HL-60/S4 treated with retinoic acid at 250 ng/mL for 4 days and 3 days (cell line): ENCODE data around the gene KLHDC4.
"Not testable (repeated sequence)": the region's sequence is repeated elsewhere in the genome, so short reads cannot be mapped to it uniquely, and the experiment has no call there.

Source experiments
- in situ Hi-C: fragments of 300-500 bp; cut with MboI; formaldehyde crosslinking; loops from 2 replicates; pipeline ENCODE4 v1.7.0; 2022; ENCODE audit warnings: low sequenced_read_pairs

Gene KLHDC4

GRCh38 chr16:87722590-87723225 is 43.1 kb downstream of the KLHDC4 start:
- in situ Hi-C loops: no loop called here

- in situ Hi-C loops: no loop called here
These were observed 43.9 kb downstream of the KLHDC4 start for GRCh38 chr16:87721622-87722585.

- in situ Hi-C loops: no loop called here
These were observed 45.3 kb downstream of the KLHDC4 start for GRCh38 chr16:87720446-87720845.

GRCh38 chr16:87718831-87719230 is 47.0 kb downstream of the KLHDC4 start:
- in situ Hi-C loops: not testable (repeated sequence)

- in situ Hi-C loops: no loop called here
These were observed 50.1 kb downstream of the KLHDC4 start for GRCh38 chr16:87715658-87716057.

GRCh38 chr16:87715231-87715630 is 50.6 kb downstream of the KLHDC4 start:
- in situ Hi-C loops: no loop called here

DNA sequence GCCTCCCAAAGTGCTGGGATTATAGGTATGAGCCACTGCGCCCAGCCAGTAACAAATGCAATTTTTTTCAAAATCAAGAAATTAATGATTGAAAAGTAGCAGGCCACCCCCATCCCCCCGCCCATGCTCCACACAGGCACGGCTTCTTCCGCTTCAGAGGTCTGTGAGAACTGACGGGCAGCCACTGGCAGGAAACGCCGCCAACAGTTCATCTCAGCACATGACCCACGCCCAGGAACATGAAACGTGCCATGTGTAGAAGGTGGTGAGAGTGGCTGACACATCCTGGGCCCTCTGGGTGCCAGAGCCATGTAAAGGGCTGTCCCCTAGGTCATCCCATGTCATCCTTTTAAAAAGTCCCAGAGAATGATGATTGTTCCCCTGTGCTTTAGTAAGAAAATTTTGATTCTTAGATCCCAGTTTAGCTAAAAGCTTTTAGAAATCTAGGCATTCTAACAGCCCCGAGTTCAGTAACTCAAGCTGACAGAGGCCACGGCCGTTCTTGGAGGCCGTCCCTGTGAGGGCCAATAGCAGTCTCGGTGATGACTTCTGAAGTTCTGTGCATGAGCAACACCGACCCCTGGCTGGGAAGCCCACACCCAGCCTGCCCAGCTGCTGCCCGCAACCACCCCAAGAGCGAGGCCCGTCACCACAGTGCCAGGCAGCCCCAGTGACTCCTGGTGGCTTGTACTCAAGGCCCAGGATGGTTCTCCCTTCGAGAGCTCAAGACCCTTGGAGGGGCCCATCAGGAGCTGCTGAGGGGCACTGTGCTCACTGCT is 52.1 kb downstream of the KLHDC4 start:
- in situ Hi-C loops: no loop called here

- in situ Hi-C loops: no loop called here
These were observed 53.5 kb downstream of the KLHDC4 start for GRCh38 chr16:87712184-87712762.

- in situ Hi-C loops: no loop called here
These were observed 54.9 kb downstream of the KLHDC4 start for GRCh38 chr16:87710887-87711286.

DNA sequence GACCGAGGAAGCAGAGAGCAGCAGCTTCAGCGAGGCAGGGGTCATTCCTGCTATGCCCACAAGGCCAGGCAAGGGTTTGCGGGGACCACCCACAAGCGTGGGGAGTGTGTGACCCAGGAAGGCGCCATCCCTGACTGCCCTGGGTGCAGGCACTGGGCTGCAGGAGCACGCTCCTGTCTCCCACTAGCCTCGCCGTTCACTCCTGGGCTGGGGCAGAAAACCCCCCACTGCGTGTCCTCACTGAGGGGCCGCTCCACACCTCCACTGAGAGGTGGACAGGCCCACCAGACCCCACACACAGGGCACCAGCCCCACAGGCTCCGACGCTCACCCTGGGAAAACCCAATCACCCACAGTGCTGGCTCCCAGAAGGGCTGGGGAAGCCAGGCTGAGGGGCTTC is 56.1 kb downstream of the KLHDC4 start:
- in situ Hi-C loops: no loop called here

- in situ Hi-C loops: no loop called here
These were observed 56.7 kb downstream of the KLHDC4 start for GRCh38 chr16:87708881-87709638.

DNA sequence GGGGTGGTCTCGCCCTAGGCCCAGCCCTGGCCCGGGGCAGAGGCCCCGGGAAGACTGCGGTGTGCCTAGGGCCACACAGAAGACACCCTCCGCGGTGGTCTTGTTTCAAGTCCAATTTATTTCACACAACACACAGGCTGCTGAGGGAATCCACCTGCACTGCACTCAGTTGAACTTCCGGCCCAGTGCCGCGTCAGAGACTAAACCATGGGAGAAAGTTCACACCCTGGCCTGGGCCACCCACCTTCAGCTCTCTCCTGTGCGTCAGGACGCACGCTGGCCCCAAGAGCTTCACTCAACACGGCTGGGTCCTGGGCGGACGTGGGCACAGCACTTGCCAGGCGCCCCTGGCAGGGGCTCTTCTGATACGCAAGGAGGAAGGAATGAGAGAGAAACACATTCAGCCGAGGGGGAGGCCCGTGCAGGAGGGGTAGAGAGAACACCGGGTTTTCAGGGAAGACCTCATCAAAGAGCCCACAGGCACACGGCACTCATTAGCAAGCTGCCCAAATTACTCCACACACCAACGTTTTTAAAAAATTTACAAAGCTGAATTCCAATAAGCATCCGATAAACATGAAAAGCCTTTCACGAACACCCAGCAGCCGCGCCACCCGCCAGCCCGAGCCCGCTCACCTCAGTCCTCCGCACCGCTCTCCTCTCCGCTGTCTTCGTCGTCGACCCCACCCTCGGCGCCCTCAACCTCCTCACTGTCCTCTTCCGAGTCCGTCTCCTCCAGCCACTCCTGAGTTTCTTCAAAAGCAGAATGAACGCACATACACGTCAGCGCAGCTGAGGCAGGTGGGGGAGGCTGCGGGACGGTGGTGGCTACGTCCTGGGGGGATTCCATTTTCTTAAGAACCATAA is 57.8 kb downstream of the KLHDC4 start:
- in situ Hi-C loops: no loop called here

DNA sequence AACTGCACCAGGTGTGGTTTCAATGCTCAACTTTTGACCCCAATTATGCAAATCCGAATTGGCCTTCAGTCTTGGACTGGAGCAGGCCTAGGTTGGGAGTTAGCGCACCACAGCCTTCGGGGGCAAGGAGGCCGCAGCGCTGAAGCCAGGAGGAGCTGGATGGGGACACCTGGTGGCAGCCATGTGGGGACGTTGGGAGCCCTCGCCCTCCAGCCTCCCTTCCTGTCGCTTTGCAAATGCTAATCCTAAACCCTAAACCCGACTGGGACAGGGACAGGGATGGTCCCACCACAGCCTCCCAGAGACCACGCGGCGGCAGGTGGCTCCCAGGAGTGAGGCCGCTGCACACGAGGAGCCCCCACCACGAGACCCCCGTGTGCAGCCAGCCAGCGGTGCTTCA is 58.7 kb downstream of the KLHDC4 start:
- in situ Hi-C loops: no loop called here

GRCh38 chr16:87706278-87707000 is 59.3 kb downstream of the KLHDC4 start:
- in situ Hi-C loops: no loop called here

DNA sequence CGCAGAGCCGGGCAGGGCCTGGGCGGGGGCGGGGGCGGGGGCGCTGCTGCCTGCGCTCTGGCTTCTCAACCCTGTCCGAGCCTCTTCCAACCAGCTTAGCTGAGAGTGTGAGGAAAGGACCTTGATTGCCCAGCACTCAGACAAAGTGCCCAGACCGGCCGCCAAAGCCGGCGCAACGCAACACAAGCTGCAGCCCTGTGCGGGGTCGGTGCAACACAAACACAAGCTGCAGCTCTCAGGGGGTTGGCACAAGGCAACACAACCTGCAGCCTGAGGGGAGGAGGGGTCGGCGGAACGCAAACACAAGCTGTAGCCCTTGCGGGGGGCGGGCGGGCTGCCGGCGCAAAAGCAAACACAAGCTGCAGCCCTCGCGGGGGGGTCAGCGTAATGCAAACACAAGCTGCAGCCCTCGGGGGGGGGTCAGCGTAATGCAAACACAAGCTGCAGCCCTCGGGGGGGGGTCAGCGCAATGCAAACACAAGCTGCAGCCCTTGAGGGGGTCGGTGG is 60.0 kb downstream of the KLHDC4 start:
- in situ Hi-C loops: no loop called here

DNA sequence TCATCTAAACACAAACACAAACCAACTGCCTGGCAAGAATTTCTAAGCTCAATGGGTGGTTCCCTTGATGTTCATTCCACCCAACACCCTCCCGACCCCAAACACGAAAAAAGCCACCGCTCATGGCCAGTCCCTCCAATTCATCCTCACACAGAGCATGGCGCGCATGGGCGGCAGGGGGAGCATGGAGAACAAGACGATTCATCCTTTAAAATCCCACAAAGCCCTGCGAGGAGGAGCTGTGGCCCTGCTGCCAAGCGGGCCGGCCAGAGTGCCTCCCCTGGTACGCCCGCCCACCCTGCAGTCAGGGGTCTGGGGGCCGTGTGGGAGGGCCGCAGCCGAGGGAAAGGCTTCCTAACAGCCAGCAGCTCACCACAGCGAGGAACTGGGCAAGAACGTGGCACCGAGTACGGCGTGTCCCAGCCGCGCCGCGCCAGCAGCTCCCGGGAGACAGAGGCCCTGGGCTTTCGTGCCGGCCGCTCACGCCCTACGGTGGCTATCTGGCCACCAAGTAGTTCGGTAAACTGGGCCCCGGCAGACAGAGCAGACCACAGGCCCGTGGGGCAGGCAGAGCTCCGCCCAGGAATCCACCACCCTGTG is 60.9 kb downstream of the KLHDC4 start:
- in situ Hi-C loops: no loop called here

DNA sequence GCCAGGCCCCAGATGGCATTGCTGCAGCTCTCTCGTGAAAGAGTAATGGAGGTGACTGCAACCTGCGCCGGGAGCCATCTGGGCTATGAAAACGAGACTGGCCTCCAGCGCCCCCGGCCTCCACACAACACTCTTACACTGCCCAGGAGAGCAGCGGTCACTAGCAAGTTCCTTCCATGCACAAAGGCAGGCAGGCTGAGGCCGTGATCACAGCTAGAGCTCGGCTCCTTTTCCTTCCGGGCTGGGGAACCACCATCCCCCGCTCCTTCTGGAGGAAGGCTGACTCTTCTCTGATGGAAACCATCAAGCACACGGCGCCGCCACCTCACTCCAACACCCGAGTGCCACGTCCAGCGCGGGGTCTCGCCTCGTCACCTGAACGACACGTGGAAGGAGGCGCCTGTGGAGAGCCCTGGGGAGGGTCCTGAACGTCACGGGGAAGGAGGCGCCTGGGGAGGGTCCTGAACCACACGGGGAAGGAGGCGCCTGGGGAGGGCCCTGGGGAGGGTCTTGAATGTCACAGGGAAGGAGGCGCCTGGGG is 61.9 kb downstream of the KLHDC4 start:
- in situ Hi-C loops: no loop called here

GRCh38 chr16:87703071-87703470 is 62.7 kb downstream of the KLHDC4 start:
- in situ Hi-C loops: no loop called here
